Stimulated activated CD4-positive, alpha-beta T cell treated with anti-CD3 and anti-CD28 coated beads, Interleukin-4, amount 100 ng/mL, for 4 hours (primary cell): ENCODE results near the gene DBNL.
"Not testable (repeated sequence)": the region's sequence is repeated elsewhere in the genome, so short reads cannot be mapped to it uniquely, and the experiment has no call there.

ENCODE experiments used
- DNase-seq, 2 experiments: peaks; one replicate each; pipeline ENCODE4 v3.0.0-alpha.2; 2020

The DBNL gene

DNA sequence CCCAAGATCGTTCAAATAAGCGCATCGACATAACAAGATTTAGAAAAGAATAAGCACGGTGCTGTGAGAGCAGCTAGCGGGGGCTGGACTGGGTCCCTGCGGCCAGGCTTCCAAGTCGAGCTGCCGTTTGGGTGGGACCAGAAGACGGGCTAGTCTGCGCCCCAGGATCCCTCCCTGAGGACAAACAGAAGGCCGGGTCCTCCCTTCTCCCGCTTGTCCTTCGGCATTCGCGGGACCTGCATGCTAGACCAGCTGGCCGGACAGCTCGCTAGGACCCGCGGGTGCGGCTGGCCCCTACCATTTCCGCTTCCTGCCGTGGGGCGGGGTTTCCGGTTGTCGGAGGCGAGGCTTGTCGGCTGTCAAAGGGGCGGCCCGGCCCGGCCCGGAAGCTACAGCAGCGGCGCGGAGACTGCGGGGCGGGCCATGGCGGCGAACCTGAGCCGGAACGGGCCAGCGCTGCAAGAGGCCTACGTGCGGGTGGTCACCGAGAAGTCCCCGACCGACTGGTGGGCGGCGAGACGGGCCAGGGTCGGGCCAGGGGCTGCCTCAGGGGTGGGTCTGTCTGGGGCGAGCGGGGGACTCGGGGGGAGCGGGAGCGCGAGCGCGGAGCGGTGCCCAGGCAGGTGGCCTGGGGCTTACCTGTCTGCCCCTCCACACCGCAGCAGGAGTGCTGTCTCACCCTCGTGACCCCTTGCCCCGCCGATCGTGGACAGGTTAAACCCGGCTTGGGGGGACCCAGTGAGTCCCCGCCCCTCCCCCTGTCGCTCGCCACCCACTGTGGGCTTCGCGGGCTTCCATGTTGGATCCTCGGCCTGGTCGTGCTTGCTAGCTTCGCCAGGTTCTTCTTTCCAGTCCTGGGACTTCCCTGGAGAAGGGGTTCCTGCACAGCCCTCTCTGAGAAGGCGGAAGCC lies at the start of gene DBNL:
TSS of gene DBNL (plus strand) at position 388 of the 911 bp plus-strand sequence. CDS start at position 424, 36 bp downstream.
- peak; percentile 84 to 89 for DNase-seq

DNA sequence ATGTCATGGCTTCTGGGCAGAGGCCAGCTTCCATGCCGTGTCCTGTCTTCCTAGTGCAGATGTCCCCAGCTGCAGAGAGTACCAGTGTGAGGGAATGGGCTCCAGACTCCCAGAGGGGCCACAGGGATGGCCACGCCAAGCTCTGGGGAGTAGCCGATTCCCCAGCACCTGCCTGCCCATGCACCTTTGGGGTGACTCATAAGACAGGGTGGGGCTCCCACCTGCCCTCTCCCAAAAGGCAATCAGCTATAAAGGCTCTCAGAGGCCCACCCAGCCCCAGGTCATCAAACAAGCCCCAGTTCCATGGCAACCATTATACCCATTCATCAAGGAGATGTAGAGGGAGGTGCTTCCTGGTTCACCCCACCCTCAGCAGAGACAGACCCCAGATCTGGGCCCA lies 47.0 kb upstream of the DBNL start, which contains the start of gene SPDYE1:
TSS of gene SPDYE1 (plus strand) at position 366 of the 400 bp plus-strand sequence. CDS start 2,053 bp downstream, outside the sequence.
- not testable (repeated sequence) for DNase-seq

DNA sequence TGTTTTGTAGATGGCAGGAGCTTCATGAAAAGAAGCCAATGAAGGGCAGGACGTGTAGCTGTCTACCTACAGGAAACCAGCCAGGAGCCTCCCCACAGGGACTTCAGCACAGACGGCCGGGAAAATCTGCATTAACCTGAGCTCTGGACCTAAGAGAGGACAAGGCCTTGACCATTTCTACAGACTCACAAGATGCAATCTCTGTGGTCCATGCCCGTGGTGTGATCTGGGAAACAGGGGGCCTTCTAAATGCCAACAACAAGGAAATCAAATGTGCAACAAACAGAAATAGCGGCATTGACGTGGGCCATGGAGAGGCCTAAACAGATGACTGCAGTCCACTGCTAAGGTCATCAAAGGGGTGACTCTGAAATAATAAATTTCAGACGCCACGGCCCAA lies 32.4 kb upstream of the DBNL start:
- not testable (repeated sequence) for DNase-seq

DNA sequence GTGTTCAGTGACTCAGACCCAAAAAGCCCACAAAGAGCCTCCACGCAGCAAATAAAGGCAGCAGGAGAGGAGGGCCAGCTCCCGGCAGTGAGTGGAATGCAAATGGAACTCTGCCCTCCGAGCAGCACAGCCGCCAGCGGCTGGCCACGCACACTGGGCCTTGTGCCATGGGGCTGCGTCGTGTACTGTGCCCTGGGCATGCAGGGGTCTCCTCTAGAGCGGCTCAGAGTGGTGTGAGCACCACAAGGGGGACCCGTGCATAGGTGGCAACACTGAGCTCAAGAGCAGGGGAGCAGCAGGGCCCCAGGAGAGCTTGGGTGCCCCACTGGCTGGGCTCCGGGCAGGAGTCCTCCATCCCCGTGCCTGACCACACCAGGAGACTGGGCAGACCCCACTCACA lies 29.4 kb upstream of the DBNL start:
- not testable (repeated sequence) for DNase-seq

DNA sequence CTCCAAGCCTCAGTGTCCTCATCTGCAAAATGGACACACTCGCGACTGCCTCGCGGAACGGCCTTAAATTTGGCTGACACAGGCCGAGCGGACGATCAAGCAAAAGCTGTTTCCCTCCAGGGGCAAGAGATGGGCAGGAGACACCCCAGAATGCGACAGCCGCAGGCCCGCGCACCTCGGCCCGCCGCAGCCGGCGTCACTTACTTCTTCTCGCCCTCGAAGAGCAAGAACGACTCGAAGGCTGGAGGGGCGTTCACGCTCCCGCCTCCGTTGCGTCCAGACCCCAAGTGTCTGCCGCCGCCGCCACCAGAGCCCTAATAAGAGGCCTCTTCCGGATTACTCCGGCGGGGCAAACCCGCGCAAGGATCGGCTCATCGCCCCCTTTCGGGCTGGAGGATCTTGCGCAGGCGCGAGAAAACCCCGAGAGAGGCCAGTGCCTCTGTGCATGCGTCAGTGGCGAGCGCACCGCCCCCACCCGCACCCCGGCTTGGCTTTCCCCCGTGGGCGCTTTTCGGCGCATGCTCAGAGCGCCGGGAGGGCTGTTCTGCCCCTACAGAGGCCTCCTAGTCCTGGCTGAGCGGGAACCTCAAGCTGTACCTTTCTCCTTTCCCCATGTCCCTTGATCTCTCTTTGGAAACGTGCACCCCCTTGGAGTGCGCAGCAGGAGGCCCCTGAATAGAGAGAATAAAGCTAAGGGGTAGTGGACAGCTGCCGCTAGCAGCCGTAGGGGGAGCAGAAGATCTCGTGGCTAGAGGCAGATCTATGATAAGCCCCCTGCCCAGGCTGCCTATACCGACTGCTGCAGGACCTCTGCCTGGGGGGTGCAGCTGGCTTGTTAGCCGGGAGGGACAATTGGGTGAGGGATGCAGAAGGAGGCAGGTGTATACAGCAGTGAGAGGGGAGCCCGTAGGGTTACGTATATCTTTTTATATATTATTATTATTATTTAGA lies 25.4 kb upstream of the DBNL start:
- peak; percentile 99 for DNase-seq

DNA sequence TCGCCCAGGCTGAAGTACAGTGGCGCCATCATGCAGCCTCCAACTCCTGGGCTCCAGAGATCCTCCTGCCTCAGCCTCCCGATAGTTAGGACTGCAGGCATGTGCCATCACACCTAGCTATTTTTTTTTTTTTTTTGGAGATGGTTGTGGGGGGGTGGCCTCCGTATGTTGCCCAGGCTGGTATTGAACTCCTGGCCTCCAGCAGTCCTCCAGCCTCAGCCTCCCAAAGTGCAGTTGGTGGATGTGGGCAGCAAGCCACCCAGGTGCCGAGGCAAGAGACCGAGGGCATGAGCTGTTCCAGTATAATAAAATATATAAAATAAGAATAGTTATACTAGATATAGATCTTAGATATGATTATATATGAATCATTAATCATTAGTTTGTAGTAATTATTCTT lies 24.7 kb upstream of the DBNL start:
- not testable (repeated sequence) for DNase-seq

DNA sequence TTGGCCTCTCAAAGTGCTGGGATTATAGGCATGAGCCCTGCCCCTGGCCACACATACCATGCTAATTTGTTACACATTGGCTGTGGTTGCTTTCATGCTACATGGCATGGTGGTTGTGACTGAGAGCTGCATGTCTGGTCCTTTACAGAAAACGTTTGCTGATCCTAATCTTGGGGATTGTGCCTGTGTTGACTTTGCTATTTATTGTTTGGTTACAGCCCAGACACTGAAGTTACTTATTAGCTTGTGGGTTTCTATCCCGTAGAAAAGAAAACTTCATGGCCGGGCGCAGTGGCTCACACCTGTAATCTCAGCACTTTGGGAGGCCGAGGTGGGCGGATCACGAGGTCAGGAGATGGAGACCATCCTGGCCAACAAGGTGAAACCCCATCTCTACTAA lies 22.4 kb upstream of the DBNL start:
- DNase-seq = not testable (repeated sequence)

DNA sequence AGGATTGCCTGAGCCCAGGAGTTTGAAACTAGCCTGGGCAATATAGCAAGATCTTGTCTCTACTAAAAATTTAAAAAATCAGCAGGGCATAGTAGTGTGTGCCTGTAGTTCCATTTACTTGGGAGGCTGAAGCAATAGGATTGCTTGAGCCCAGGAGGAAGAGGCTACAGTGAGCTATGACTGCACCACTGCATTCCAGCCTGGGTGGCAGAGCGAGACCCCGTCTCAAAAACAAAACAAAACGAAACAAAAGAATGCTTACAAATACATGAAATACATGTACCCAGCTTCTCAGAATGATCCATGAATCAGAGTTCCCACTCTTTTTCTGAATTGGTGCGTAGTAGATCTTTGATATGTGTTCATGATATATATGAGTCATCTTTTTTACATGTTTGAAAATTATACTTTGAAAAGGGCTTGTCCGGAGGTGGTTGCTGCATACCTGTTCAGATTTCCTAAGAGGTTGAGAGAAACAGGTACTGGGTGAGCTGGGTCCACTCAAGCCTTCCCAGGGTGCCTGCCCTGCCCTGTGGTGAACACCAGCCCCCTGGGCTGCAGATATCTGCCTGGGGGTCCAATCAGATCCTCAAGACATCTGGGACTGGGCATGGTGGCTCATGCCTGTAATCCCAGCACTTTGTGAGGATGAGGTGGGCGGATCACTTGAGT lies 21.6 kb upstream of the DBNL start:
- not testable (repeated sequence) for DNase-seq

DNA sequence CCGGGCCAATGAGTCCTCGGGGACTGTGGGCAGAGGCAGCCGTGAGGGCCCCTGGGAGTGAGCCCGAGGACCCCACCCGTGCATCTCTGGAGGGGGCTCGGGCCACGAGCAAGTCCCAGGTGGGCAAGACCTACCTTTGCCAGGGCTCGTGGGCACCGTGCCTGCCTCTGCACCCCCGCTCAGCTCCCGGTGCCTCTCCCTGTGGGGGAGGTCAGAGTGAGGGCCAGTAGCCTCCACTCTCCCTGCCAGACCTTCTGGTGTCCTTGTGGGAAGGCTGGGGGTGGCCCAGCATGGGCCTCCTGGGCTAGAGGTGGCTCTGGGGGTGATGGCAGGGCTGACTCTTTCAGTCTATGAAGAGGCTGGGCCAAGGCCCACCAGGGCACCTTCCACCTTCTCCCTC lies 15.1 kb upstream of the DBNL start:
- not testable (repeated sequence) for DNase-seq

DNA sequence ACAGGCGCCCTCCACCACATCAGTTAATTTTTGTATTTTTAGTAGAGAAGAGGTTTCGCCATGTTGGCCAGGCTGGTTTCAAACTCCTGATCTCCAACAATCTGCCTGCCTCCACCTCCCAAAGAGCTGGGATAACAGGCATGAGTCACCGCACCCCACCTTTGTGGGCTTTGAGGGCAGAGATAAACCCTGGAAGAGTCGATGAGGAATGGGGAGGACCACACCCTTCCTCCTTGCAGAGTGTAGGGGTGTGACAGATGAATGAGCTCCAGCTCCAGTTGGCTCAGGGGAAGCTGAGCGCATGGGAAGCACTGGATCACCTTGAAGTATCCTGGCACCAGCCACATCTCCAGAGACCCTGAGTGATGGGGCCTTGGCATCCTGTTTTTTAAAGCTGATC lies 14.5 kb upstream of the DBNL start:
- DNase-seq = not testable (repeated sequence)

DNA sequence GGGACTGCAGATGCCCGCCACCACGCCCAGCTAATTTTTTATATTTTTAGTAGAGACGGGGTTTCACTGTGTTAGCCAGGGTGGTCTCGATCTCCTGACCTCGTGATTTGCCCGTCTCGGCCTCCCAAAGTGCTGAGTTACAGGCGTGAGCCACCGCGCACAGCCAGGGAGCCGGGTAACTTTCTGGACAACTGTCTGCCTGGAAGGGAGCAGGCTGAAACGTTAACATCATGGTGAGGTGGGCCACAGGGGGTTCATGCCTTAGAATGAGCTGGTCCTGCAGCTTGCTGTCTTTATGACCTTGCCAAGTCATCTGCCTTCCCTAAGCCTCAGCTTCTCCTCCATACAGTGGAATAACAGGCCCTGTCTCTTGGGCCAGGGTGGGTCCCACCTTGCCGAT lies 13.2 kb upstream of the DBNL start:
- not testable (repeated sequence) for DNase-seq

DNA sequence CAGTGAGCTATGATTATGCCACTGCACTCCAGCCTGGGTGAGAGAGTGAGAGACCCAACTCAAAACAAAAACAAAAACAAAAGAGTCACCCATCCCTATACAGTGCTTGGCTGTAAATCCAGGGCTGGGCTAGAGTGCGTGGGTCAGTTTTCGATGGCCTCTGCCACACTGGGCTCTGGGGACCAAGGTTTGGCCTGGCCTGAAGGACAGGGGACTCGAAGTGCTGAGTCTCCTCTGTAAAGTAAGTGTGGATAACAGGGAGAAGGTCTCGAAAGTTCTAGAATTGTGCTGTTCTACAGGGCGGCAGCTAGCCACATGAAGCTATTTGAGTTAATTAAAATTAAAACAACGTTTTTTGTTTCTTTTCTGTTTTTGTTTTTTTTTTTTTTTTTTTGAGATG lies 12.5 kb upstream of the DBNL start:
- DNase-seq = not testable (repeated sequence)

DNA sequence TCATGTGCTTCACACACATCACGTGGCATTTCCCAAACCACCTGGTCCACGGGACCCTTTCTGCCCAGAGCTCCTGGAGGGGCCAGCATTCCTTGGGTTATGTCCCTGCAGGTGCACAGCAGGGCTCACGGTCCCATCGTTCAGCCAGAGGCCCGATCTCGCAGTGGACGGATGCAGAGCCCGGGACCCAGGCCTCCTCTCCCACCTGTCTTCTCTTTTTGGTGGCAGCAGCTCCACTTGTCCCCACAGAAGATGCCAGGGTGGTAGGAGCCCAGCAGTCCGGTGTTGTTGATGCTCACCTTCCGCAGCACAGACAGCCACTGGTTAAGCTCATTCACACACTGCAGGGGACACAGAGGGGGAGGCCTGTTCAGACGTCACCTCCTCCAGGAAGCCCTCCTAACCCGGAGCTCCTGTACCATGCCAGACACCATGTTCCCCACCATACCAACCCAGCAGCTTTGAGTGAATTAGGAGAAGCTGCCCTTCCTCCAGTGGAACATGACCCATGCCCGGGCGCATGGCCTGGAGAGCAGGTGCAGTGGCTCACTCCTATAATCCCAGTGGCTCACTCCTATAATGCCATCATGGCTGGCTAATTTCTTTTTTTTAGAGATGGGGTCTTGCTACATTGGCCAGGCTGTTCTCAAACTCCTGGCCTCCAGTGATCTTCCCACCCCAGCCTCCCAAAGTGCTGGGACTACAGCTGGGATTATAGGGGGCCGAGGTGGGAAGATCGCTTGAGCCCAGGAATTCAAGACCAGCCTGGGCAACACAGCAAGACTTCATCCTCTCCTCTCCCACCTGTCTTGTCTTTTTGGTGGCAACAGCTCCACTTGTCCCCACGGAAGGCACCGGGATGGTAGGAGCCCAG lies 10.3 kb upstream of the DBNL start:
- DNase-seq = not testable (repeated sequence)

DNA sequence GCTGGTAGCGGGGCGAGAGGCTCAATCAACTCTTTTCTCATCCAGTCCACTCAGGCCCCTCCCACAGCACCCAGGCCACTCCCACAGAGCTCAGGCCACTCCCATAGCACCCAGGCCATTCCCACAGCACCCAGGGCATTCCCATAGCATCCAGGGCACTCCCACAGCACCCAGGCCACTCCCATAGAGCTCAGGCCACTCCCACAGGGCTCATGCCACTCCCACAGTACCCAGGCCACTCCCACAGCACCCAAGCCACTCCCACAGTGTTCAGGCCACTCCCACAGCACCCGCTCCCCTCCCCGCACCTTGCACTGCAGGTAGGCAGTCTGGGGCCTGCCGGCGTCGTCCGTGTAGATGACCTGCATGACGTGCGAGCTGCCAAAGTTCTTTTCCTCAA lies 8.1 kb upstream of the DBNL start:
- not testable (repeated sequence) for DNase-seq

DNA sequence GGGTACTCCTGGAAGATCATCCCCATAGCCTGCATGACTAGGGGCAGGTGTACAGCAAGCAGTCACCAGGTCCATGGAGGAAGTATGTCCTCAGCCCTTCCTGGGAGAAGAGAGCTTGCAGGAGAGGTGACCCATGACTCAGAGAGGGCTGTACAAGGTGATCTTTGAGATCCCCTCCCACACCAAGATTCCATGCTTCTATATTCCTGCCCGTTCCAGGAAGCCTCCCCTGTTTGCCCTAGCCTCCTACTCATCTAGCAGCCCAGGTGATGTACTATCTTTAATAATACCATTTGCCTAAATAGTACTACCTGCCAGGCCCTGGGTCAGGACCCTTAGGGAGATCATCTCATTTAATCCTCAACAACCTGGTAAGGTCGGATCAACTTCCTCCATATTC lies 6.6 kb upstream of the DBNL start:
- DNase-seq = not testable (repeated sequence)

DNA sequence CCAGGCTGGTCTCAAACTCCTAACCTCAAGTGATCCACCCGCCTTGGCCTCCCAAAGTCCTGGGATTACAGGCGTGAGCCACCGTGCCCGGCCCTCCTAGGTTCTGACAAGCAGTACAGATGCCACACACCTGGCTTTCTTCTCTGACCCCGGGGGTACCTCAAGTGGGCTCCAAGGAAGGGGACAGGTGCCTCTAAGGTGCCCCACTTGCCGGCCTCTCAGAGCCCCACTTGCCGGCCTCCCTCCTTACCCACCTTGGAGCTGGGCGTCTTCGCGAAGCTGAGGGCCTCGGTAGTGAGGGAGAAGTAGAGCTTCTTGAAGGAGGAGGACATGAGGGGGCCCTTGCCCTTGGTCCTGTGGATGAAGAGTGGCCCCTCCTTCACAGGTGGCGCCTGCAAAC lies 5.9 kb upstream of the DBNL start:
- not testable (repeated sequence) for DNase-seq

DNA sequence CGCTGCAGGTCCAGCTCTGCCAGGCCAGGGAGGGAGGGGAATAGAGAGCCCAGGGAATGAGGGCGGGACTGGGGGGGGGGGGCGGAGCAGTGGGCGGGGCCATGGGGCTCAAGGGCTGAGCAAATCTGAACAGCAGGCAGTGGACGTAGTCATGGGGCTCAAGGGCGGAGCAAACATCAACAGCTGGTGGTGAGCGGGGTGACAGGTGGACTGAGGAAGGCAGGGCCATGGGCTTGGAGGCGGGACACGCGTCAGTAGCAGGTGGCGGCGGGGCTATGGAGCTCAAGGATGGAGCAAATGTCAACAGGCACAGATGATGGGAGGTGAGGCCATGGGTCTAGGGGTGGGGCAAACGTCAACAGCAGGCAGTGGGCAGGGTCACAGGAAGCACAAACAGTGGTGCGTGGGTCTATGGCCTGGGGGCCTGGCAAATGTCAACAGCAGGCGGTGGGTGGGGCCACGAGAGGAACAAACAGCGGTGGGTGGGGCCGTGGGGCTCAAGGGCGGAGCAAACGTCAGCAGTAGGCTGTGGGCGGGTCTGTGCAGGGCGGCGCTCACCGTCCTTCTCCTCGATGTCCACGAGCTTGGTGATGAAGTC lies 5.4 kb upstream of the DBNL start:
- DNase-seq = peak; percentile 61 to 73

DNA sequence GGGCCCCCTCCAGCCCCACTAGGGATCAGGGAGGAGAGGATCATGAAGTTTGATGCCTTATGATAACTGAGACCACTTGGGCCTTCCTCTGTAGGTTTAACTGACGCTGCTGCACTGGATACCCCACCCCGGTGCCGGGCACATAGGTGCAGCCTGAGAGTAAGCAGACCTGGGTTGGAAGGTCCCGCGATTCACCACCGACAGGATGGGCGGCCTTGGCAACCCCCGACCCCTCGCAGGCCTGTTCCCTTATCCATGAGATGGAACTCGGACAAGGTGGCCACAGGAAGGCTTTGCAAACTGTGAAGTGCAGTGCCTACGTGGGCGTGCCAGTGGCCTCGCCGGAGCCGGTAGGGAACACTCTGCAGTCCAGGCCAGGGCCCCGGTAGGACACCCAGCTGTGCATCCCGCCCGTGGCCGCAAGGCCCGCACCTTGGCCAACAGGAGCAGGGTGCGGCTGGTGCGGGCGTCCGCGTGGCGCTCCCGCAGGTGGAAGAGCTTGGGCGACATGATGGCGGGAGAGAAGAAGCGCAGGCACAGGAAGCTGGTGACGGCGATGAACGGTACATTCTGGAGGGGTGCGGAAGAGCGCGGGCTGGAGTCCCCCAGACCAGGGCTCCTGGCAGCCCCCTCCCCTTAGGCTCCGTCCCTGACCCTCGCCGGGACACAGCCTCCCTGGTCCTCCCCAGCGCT lies 4.6 kb upstream of the DBNL start:
- DNase-seq = not testable (repeated sequence)

DNA sequence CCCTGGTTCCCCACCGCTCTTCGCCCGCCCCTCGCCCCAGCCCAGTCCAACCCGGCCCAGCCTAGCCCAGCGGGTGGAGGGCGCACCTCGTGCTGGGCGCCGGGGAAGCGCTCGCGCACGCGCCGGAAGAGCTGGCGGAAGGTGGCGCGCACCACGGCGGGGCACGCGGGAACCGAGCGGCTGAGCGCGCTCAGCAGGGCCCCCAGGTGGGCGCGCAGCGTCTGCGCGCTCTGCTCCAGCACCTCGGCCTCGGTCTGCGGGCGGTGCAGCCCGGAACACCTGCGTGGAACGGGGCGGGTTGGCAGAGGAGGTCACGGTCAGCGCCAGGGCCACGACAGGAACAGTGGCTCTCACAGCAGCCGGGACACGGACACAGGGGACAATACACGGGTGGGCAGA lies 4.0 kb upstream of the DBNL start:
- peak; percentile 57 to 68 for DNase-seq

DNA sequence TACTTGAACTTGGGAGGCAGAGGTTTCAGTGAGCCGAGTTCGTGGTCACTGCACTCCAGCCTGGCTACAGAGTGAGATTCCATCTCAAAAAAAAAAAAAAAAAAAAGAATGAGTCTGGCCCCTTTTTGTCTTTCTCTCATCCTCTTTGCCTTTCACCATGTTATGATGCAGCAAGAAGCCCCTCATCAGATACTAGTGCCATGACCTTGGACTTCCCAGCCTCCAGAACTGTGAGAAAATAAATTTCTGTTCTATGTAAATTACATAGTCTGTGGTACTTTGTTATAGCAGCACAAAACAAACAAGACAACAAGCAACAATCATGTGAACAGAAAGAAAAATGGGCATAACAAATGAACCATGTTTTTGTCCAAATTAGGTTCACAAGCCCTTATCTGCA lies 2.3 kb upstream of the DBNL start:
- no peak for DNase-seq

DNA sequence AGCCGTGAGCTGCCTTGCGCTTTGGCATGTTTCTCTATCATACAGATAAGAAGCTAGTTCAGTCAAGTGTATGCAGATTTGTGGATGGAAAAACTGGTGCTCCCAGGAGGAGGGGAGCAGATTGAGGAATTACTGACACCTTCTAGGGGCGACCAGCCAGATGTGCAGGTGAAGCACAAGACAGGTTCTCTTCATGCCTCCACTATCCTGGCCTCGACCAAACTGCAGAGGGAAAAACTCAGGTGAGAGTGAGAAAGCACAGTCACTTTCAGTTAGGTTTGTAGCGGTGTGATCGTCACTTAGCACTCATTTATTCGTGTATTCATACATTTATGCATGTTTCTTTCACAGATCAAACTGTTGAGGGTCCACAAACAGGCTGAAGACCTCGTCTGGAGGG lies 600 bp upstream of the DBNL start:
- no peak for DNase-seq
